Adipose tissue (tissue), 3 donors: ENCODE data around the gene FUT7. TPM values are rescaled to one million over a fixed set of nuclear protein-coding genes. Genes with fewer than 3 reads are reported as not detected.

Source experiments
- H3K27ac ChIP-seq: one replicate; pipeline ENCODE4 v1.5.1; 2013; ENCODE audit warnings: low read depth, low read length
- WGBS, 3 donors: extraction: QIAGEN DNeasy Blood & Tissue Kit; methylation state at CpG; one replicate each; pipeline ENCODE4 v1.1.7; 2013; 5-methylcytosine and 5-hydroxymethylcytosine counted together
- polyA plus RNA-seq, 3 donors: library from polyadenylated mRNA; stranded (reverse); fragments of 200-250 nt; gene quantifications; one replicate each; pipeline ENCODE4 v1.2.3, GENCODE V29; 2013
- donor health status: healthy with polysubstance abuse.
- donor health status: Bipolar disorder and iron deficiency.
- donor health status: healthy.

The FUT7 gene
- polyA plus RNA-seq, 3 donors: 0.10 to 1.5 (median 1.1) TPM

DNA sequence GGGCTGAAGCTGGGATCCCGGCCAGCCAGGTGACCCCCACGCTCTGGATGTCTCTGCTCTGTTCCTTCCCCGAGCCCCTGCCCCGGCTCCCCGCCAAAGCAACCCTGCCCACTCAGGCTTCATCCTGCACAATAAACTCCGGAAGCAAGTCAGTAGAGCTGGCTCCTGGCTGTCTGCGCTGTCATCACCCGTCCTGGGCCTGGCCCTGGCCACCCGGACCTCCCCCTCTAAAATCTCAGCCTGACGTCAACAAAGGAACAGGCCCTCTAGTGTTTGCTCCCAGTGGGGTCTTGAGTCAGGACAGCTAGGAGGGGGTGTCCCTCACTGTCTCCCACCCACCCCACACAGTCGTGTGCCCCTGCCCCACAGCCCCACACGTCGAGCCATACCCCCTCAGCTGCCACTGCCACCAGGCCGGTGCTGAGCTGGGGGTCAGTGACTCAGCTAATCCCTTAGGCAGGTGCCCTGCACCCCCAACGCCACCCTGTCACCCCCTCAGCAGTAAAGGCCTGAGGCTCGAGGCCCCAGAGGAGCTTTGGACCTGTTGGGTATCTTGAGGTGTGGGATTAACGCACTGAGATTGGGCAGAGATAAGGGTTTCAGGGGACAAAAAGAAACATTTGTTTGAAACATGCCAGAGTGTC is 50.2 kb downstream of the FUT7 start:
- H3K27ac ChIP-seq: no peak overlapping the region
- WGBS, 3 donors: 59 to 74% (median 60%) methylated on average over 15 to 17 of the region's 17 CpGs

DNA sequence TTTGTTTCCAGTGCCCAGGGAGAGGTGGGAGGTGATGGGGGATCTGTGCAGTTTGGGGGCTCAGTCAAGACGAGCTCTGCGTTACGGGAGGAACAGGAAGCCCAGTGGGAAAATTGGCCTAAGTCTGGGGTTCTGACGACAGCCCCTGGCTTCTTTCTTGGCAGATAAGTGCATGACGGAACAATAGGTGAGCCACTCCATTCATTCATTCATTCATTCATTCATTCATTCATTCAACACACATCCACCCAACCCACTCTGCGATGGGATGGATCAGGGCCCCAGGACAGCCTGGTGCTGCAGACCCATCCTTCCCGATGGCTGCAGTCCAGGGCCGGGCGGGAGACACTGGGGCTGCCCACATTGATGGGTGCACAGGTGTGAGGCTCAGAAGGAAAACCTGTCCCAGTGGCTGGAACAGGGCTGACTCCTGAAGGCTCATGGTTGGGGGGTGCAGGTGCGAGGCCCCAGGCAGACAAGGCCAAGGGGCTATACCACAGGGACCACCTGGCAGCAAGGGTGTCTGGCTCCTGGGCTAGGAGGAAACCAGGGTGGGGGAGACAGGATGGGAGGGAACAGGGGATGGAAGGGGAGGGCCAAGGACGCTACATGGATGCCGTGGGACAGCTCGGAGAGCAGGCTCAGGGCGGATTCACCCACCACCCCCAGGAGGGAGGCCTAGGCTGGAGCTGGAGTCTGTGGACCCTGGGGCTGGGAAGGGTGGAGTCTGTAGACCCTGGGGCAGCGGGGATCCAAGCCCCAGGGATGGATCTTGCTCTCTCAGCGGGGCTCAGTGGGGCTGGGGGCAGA is 51.0 kb downstream of the FUT7 start:
- 82 to 90% (median 87%) methylated on average over 16 of the region's 16 CpGs for WGBS, 3 donors
- no peak overlapping the region for H3K27ac ChIP-seq

Other genes with a start within 250 kb of the FUT7 start
- gene TMEM141, start 240.7 kb downstream of the FUT7 start, polyA plus RNA-seq: 10 to 100 TPM; 74.4 to 89.2 (median 81.8) TPM
- gene CCDC183, start 235.8 kb downstream of the FUT7 start, polyA plus RNA-seq: 1 to 10 TPM in 1 of 3 donors, under 1 TPM in 2; 0.42 to 3.1 (median 0.79) TPM
- 10 to 100 TPM; 51.5 to 55.7 (median 54.4) TPM for gene RABL6, start 224.1 kb downstream of the FUT7 start, polyA plus RNA-seq
- 1 to 10 TPM; 1.2 to 4.0 (median 1.7) TPM for gene AJM1, start 189.6 kb downstream of the FUT7 start, polyA plus RNA-seq
- gene PHPT1, start 182.7 kb downstream of the FUT7 start, polyA plus RNA-seq: 100 to 1,000 TPM; 141 to 146 (median 143) TPM
- 1 to 10 TPM; 4.9 to 9.8 (median 7.2) TPM for gene MAMDC4, start 179.7 kb downstream of the FUT7 start, polyA plus RNA-seq
- gene EDF1, start 165.8 kb downstream of the FUT7 start, polyA plus RNA-seq: 100 to 1,000 TPM; 351 to 391 (median 379) TPM
- 1 to 10 TPM; 4.0 to 7.2 (median 4.7) TPM for gene TRAF2, start 145.6 kb downstream of the FUT7 start, polyA plus RNA-seq
- gene FBXW5, start 87.3 kb downstream of the FUT7 start, polyA plus RNA-seq: 100 to 1,000 TPM; 102 to 173 (median 139) TPM
- 1 to 10 TPM in 1 of 3 donors, under 1 TPM in 1, not detected in 1; 0.85 to 1.1 TPM for gene C8G, start 86.8 kb downstream of the FUT7 start, polyA plus RNA-seq
- 1 to 10 TPM in 1 of 3 donors, under 1 TPM in 1, not detected in 1; 0.67 to 1.4 TPM for gene LCN12, start 79.8 kb downstream of the FUT7 start, polyA plus RNA-seq
- gene PTGDS, start 54.6 kb downstream of the FUT7 start, polyA plus RNA-seq: 100 to 1,000 TPM in 1 of 3 donors, 10 to 100 TPM in 2; 22.4 to 185 (median 74.9) TPM
- gene LCNL1, start 49.1 kb downstream of the FUT7 start, polyA plus RNA-seq: under 1 TPM in 2 of 3 donors, not detected in 1; 0.10 to 0.45 TPM
- gene PAXX, start 39.7 kb downstream of the FUT7 start, polyA plus RNA-seq: 10 to 100 TPM; 34.1 to 51.5 (median 49.1) TPM
- gene CLIC3, start 35.5 kb downstream of the FUT7 start, polyA plus RNA-seq: 1 to 10 TPM in 2 of 3 donors, under 1 TPM in 1; 0.33 to 3.0 (median 3.0) TPM
- gene ABCA2, start 3.9 kb downstream of the FUT7 start, polyA plus RNA-seq: 10 to 100 TPM; 15.8 to 42.9 (median 33.1) TPM
- 100 to 1,000 TPM in 2 of 3 donors, 10 to 100 TPM in 1; 45.3 to 213 (median 113) TPM for gene NPDC1, start 14.1 kb upstream of the FUT7 start, polyA plus RNA-seq
- gene ENTPD2, start 22.0 kb upstream of the FUT7 start, polyA plus RNA-seq: 1 to 10 TPM in 2 of 3 donors, under 1 TPM in 1; 0.61 to 1.6 (median 1.3) TPM
- gene SAPCD2, start 38.5 kb upstream of the FUT7 start, polyA plus RNA-seq: under 1 TPM; 0.11 to 0.34 (median 0.18) TPM
- 1 to 10 TPM; 3.8 to 9.0 (median 6.0) TPM for gene UAP1L1, start 45.4 kb upstream of the FUT7 start, polyA plus RNA-seq
- 10 to 100 TPM; 25.8 to 41.6 (median 31.2) TPM for gene MAN1B1, start 54.9 kb upstream of the FUT7 start, polyA plus RNA-seq
- gene DPP7, start 82.6 kb upstream of the FUT7 start, polyA plus RNA-seq: 100 to 1,000 TPM; 132 to 152 (median 140) TPM
- under 1 TPM in 1 of 3 donors, not detected in 2; 0.26 TPM for gene GRIN1, start 107.1 kb upstream of the FUT7 start, polyA plus RNA-seq
- gene LRRC26, start 138.0 kb upstream of the FUT7 start, polyA plus RNA-seq: under 1 TPM in 2 of 3 donors, not detected in 1; 0.40 to 0.47 TPM
- not detected for gene TMEM210, start 140.0 kb upstream of the FUT7 start, polyA plus RNA-seq
- gene ANAPC2, start 156.5 kb upstream of the FUT7 start, polyA plus RNA-seq: 10 to 100 TPM; 27.5 to 39.9 (median 38.6) TPM
- gene SSNA1, start 156.6 kb upstream of the FUT7 start, polyA plus RNA-seq: 100 to 1,000 TPM in 1 of 3 donors, 10 to 100 TPM in 2; 70.9 to 103 (median 98.2) TPM
- 10 to 100 TPM in 1 of 3 donors, 1 to 10 TPM in 2; 4.3 to 67.8 (median 4.5) TPM for gene TPRN, start 168.7 kb upstream of the FUT7 start, polyA plus RNA-seq
- 10 to 100 TPM; 16.8 to 23.5 (median 22.8) TPM for gene TMEM203, start 173.6 kb upstream of the FUT7 start, polyA plus RNA-seq
- 1 to 10 TPM; 4.9 to 8.4 (median 8.2) TPM for gene NDOR1, start 173.6 kb upstream of the FUT7 start, polyA plus RNA-seq
- 1 to 10 TPM; 2.8 to 4.0 (median 3.5) TPM for gene RNF208, start 190.2 kb upstream of the FUT7 start, polyA plus RNA-seq
- under 1 TPM in 2 of 3 donors, not detected in 1; 0.20 to 0.88 TPM for gene CYSRT1, start 193.1 kb upstream of the FUT7 start, polyA plus RNA-seq
- gene RNF224, start 195.4 kb upstream of the FUT7 start, polyA plus RNA-seq: under 1 TPM in 1 of 3 donors, not detected in 2; 0.18 TPM
- under 1 TPM in 2 of 3 donors, not detected in 1; 0.04 to 0.06 TPM for gene SLC34A3, start 198.8 kb upstream of the FUT7 start, polyA plus RNA-seq
- 100 to 1,000 TPM in 2 of 3 donors, 10 to 100 TPM in 1; 88.8 to 317 (median 145) TPM for gene TUBB4B, start 209.2 kb upstream of the FUT7 start, polyA plus RNA-seq
- gene STPG3, start 219.2 kb upstream of the FUT7 start, polyA plus RNA-seq: under 1 TPM in 1 of 3 donors, not detected in 2; 0.16 TPM
- 10 to 100 TPM; 36.1 to 38.9 (median 37.9) TPM for gene NELFB, start 223.2 kb upstream of the FUT7 start, polyA plus RNA-seq
- gene TOR4A, start 245.6 kb upstream of the FUT7 start, polyA plus RNA-seq: 1 to 10 TPM; 2.1 to 5.8 (median 5.5) TPM